ENCODE results near the gene CLOCK.
"Not testable (repeated sequence)": the region's sequence is repeated elsewhere in the genome, so short reads cannot be mapped to it uniquely, and the experiment has no call there.

DNA sequence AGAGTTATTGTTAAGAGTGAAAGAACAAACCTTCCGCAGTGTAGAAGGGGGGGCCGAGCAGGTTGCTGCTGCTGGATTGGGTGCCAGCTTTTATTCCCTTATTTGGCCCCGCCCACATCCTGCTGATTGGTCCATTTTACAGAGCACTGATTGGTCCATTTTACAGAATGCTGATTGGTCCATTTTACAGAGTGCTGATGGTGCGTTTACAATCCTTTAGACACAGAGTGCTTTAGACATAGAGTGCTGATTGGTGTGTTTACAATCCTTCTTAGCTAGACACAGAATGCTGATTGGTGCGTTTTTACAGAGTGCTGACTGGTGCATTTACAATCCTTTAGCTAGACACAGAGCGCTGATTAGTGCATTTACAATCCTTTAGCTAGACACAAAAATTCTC is 5.3 kb upstream of the CLOCK start:
- TF ChIP-seq, protein P1, sequence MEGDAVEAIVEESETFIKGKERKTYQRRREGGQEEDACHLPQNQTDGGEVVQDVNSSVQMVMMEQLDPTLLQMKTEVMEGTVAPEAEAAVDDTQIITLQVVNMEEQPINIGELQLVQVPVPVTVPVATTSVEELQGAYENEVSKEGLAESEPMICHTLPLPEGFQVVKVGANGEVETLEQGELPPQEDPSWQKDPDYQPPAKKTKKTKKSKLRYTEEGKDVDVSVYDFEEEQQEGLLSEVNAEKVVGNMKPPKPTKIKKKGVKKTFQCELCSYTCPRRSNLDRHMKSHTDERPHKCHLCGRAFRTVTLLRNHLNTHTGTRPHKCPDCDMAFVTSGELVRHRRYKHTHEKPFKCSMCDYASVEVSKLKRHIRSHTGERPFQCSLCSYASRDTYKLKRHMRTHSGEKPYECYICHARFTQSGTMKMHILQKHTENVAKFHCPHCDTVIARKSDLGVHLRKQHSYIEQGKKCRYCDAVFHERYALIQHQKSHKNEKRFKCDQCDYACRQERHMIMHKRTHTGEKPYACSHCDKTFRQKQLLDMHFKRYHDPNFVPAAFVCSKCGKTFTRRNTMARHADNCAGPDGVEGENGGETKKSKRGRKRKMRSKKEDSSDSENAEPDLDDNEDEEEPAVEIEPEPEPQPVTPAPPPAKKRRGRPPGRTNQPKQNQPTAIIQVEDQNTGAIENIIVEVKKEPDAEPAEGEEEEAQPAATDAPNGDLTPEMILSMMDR (IDR thresholded peaks at IDR 0.05): not testable (repeated sequence)
- TF ChIP-seq POLR2A, POLR2AphosphoS5 (IDR thresholded peaks at IDR 0.05): not testable (repeated sequence)

Measured in prostate gland (tissue), 2 donors.